ENCODE measurements around the gene AKAP13.
A peak's percentile ranks its signal among the peaks of the same experiment; 100 is the strongest.

The AKAP13 gene

DNA sequence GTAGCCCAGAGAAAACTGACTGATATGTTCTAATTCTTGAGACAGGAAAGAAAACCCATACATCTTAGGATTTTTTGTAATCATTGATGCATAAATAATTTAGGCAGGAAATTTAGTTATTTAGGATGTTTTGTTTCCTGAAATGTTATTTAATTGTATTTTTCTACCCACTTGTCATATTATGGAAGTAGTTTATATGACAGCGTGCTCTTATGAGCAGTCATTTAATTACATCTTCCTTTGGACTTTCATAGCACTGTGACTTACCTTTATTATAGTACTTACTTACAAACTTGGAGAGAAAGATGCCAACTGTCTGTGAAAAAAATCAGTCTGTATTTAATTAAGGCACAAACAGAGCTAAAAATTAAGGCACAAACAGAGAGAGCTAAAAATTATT lies 65.0 kb downstream of the AKAP13 start:
- no peak for DNase-seq (ENCODE audit: low spot score)

DNA sequence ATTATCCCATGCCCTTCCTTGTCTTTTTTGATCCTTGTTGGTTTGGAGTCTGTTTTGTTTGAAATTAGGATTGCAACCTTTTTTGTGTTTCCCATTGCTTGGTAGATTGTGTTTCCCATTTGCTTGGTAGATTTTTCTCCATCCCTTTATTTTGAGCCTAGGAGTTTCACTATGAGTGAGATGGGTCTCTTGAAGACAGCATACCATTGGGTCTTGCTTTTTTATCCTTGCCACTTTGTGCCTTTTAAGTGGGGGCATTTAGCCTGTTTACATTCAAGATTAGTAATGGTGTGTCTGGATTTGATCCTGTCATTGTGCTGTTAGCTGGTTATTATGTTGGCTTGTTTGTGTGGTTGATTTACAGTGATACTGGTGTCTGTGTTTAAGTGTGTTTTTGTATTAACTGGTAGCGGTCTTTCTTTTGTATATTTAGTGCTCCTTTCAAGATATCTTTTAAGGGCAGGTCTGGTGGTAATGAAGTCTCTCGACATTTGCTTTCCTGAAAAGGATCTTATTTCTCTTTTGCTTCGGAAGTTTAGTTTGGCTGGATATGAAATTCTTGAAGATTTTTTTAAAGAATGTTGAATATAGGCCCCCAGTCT lies 70.8 kb downstream of the AKAP13 start:
- DNase-seq (ENCODE audit: low spot score) = no peak

- no peak for DNase-seq (ENCODE audit: low spot score)
Measured at GRCh38 chr15:85452436-85452835, 72.0 kb downstream of the AKAP13 start.

DNA sequence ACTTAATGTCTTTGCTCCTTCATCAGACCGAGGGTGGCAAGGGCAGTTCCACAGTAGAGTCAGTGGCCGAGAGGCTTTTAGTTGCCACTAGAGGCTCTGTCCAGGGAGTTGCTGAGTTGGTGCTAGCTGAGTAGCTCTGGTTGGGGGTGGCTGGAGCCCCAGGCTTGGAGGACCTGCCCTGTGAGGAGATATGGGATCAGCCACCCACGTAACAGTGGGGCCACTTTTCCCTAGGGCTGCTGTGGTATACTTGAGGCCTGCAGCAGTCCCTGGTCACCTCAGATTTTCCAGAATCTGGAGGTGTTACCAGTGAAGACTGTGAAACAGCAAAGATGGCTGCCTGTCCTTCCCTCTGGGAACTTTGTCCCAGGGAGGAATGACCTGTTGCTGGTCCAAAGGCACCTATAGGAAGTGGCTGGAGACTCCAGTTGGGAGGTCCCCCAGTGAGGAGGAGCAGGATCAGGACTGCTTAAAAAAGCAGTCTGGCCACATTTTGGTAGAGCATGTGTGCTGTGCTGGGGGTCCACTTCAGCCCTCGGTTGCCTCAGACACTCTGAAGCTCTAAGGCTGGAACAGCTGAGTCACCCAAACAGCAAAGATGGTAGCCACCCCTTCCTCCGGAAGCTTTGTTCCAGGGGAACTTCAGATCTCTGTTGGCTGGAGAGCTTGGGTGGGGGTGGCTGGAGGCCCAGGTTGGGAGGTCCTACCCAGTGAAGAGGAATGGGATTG lies 72.9 kb downstream of the AKAP13 start:
- no peak for DNase-seq (ENCODE audit: low spot score)

DNA sequence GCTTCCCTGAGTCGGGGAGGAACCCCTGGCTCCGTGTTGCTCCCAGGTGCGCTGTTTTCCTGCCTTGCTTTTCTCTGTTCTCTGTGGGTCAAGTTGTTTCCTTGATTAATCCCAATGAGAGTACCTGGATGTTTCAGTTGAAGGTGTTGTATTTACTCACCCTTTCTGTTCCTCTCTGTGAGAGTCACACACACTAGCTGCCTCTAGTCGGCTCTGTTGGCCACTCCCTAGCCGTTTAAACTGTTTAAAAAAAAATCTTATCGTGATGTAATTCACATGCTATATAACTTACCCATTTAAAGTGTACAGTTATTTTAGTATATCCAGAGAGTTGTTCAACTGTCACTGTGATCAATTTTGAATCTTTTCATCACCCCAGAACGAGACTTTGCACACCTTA lies 74.0 kb downstream of the AKAP13 start:
- no peak for DNase-seq (ENCODE audit: low spot score)

- no peak for DNase-seq (ENCODE audit: low spot score)
Measured at GRCh38 chr15:85455891-85456290, 75.5 kb downstream of the AKAP13 start.

DNA sequence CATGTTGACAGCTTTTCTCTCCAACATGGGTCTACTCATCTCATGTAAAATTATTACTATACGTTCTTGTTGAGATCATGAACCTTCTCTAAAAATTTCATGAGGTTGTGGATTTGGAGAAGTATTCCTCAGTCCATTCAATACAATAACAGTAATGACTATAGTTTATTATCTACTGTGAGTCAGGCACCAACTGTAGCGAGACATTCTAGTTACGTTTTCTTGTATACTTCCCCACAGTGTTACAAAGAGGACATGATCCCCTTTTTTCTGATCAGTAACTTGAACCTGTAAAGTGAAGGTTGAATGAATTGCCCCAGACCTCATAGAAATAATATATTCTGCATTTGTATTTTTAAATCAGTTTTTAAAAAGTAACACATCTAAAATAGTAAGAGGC lies 76.4 kb downstream of the AKAP13 start:
- DNase-seq (ENCODE audit: low spot score) = no peak

GRCh38 chr15:85457392-85457968 lies 77.1 kb downstream of the AKAP13 start:
- DNase-seq (ENCODE audit: low spot score) = no peak

DNA sequence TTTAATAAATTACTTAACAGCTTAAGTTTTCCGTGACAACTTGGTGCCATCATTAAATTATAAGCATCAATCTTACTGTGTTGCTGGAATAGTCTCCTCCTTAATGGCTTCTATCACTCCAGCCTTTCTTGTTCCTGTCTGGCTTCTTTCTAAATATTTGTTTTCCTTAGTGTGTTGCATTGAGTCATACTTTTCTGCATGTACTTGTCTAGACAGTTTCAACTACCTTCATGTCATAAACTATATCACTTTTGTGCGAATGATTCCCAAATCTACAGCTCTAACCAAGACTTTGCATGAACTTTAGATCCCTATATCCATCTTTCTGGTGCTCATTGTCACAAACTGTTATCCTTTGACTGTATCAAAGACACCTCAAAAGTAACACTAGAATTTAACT lies 78.4 kb downstream of the AKAP13 start:
- DNase-seq (ENCODE audit: low spot score) = no peak

- DNase-seq (ENCODE audit: low spot score) = no peak
Measured at GRCh38 chr15:85462029-85462428, 81.6 kb downstream of the AKAP13 start.

DNA sequence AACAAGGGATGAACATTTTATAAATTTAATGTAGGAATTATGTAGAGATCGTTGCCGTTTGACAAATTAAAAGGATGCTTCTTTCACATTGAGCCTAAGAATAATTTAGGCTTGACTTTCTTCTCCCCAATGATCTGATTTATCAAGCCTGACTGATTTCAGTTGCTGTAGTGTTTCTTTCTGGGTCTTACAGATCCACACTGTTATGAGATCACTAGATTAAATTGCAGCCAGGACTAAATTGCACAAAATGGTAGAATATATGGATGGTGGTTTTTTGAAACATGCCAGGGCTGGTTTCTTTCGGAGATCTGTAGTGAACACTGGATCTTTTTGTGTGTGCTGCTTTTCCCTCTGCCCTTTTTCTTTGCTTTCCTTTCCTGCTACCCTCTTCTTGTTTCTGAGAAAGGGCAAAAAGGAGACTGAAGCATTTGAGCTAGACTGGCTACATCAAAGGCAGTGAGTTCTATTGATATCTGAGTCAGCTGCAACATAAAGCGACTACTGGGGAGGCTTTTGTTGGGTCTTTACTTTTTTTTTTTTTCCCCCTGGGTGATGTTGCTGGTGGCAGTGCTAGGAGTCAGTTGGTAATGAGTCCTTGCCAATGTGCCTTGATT lies 83.0 kb downstream of the AKAP13 start:
- DNase-seq (ENCODE audit: low spot score) = no peak

DNA sequence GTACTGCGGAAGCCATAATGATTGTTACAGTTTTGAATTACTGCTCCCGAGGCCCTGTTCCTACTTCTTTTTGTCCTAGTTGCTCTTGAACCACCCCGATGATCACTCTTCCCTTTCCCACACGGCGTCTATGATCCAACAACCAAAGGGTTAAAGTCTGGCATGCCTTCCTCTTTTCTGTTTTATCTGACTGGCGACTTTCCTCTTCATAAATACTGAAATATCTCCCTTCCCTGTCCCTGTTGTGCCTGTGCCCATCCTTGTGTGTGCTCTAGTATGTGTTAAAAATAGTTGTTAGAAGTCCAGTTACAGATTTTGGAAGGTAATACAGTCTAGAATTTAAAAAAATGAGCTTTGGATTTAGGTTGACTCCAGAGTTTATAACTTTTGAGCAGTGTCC lies 83.6 kb downstream of the AKAP13 start:
- DNase-seq (ENCODE audit: low spot score) = no peak

DNA sequence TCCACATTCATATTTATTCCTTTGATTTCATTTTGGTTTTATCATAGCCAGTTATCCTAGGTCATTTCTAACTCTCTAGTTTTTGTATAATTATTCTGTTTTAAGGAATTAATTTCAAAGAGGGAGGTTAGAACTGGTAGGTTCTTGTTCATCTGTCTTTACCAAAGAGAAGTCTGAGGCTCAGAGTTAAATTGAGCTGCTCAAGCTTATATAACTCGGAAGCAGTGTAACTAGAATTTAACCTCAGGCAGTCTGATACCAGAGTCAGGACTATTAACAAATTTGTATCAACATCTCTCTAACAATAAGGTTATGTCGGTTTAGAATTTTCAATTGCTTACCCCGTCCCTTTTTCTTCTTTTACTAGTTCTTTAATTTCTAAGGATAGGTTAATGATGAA lies 84.1 kb downstream of the AKAP13 start:
- DNase-seq (ENCODE audit: low spot score) = no peak

- DNase-seq (ENCODE audit: low spot score) = no peak
Measured at GRCh38 chr15:85470563-85471271, 90.3 kb downstream of the AKAP13 start.

GRCh38 chr15:85472349-85472748 lies 91.9 kb downstream of the AKAP13 start:
- DNase-seq (ENCODE audit: low spot score) = no peak

DNA sequence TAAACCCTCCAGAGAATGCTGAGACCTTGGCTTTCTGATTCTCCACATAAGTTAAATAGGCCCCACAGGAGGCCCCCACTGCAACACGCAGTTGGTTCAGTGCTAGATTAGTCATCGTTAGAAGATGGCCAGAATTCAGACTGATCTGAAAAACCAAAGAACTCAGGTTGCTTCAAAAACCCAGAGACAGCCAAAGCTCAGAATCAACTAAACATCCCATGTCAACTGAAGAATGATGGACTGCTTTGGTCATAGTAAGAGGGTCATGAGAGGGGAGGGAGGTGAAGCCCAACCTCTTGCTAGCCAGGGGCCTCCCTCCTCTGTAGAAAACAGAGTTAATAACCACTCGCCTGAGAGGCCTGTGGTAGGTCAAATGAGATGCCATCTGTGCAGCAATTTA lies 93.1 kb downstream of the AKAP13 start:
- DNase-seq (ENCODE audit: low spot score) = no peak

DNA sequence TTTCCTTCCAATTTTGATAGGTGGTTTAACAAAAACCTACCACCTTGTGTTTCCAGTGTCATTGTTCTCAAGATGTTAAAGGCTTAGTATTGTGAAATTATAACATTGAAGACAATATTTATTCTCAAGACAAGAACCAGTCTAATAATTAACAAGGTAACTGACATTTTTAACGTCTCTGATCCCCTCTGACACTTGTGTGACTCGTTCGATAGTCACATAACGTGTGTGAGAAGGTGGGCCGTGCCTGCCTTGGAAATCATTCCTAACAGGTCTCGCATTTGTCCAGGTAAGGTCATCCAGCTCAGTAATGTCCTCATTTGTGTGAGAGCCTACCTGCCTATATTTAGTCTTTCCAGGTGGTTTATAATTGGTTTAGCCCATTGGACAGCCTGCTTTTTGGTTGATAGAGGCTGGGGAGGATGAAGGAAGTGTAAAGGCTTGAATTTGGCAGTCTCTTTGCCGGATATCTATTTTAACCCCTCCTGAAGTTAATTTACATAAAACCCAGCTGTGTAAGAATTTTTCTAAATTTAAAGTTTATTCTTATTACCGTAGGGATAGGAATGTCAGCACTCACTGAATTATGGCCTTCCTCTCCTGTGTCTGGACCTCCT lies 94.4 kb downstream of the AKAP13 start:
- no peak for DNase-seq (ENCODE audit: low spot score)

GRCh38 chr15:85475317-85475701 lies 94.9 kb downstream of the AKAP13 start:
- DNase-seq (ENCODE audit: low spot score) = no peak

- DNase-seq (ENCODE audit: low spot score) = no peak
Measured at GRCh38 chr15:85475711-85476110, 95.3 kb downstream of the AKAP13 start.

DNA sequence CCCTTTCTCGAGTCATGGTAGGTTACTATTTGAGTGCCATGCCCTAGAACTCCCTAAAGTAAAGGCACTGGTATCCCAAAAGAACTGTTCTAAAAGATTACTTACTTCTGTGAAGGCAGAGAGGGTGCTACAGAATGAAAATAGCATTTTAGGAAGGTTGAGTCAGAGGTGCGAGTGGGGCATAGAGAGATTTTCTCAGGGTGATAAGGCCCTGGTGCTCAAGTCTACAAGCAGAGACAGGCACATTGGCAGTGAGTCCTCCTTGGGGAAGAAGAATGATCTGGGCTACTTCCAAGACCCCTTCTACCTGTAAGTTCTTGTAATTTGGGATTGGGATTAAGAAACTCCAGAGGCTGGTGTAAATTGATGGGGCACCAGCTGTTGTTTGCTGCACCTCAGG lies 96.7 kb downstream of the AKAP13 start:
- no peak for DNase-seq (ENCODE audit: low spot score)

- DNase-seq (ENCODE audit: low spot score) = peak; percentile 9
Measured at GRCh38 chr15:85477730-85478129, 97.3 kb downstream of the AKAP13 start.

DNA sequence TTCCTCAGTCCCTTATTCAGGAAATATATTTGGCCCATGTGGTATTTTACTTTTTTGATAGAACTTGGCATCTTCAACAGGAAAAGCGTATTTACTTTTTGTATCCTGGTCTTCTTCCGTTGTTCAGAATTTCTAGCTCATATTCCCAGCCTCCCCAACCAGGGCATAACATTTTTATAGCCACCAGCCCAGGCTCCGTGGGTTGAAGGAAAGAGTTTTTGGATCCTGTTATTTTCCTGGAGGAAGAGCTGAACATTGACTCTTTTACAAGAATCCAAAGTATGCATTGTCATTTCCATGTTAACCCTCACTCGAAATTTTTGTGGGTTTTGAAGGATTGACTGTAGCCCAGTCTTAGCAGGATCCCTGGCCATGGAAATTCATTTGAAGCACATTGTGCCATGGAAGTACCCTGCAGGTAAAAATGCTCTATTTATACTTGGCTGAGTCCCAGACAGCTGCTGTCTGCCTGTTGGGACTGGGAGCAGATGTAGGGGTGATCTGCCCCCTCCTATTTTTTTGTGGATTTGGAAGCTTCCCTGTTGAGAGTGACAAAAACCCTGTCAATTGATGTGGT lies 98.8 kb downstream of the AKAP13 start:
- DNase-seq (ENCODE audit: low spot score) = peak; percentile 62

Data from hepatic stellate cell (primary cell).